SK-N-MC (cell line): ENCODE data around the gene S100A12.

Source experiments
- EZH2 ChIP-seq: fragments of 200-600 bp; sonication (generic); IDR thresholded peaks from one replicate; pipeline ENCODE4 v1.6.1; 2017; ENCODE audit warnings: antibody characterized with exemption
- POLR2AphosphoS5 ChIP-seq: IDR thresholded peaks from 2 replicates; pipeline ENCODE4 v1.6.1; 2012; ENCODE audit warnings: mild to moderate bottlenecking, low read depth, low read length, borderline replicate concordance

DNA sequence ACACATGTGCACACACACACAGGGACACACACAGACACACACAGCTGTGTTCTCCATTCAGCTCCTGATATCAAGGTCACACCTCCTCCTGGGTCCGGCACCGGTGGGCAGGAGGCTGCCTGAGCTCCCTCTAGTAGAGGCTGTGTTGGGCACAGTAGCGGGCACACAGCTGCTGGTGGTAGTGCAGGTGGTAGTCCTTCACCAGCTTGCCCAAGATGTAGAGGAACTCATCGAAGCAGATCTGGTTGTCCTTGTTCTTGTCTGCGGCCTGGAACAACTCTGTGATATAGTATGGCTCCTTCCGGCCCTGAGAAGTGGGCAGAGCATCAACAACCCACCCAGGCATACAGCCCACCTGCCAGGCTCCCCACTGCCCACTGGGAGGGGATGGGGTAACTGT lies 21.0 kb upstream of the S100A12 start:
- TF ChIP-seq EZH2, result no peak
- TF ChIP-seq POLR2AphosphoS5, result no peak
